ENCODE data around the gene GPX8.

GPX8 gene, protein sequence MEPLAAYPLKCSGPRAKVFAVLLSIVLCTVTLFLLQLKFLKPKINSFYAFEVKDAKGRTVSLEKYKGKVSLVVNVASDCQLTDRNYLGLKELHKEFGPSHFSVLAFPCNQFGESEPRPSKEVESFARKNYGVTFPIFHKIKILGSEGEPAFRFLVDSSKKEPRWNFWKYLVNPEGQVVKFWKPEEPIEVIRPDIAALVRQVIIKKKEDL

GRCh38 chr5:55159763-55160492, at the start of gene GPX8:
Gene GPX8 (plus strand): TSS chr5:55160171. CDS start chr5:55160193, 22 bp downstream.
- in situ Hi-C loops (cut with HindIII; ENCODE audit: low pct_ligation_motif_present, low pct_unique_long_range_greater_than_20kb, low sequenced_read_pairs): no loop called here
- DNase-seq: peak; percentile 86

- no peak for DNase-seq
- in situ Hi-C loops (cut with HindIII; ENCODE audit: low pct_ligation_motif_present, low pct_unique_long_range_greater_than_20kb, low sequenced_read_pairs): no loop called here
Observed at GRCh38 chr5:55110217-55110616, 49.8 kb upstream of the GPX8 start.

DNA sequence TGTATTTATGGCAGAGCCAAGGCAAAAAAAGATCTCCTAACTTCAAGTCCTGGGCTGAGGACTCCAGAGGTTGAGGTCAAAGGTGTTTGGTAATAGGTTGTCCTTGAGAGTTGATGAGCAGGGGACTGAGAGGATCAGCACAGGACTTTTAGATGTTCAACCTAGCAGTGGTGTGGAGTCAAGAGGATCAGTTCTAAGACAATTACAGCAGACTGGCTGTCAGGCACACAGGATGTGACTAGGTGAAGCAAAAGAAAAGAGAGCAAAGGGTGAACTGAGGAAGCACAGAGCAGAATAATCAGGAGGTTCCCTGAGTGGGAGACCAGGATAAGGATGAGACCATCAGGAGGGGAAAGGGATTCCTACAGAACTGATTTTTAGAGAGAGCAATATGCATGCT, 46.6 kb upstream of the GPX8 start:
- in situ Hi-C loops (cut with HindIII; ENCODE audit: low pct_ligation_motif_present, low pct_unique_long_range_greater_than_20kb, low sequenced_read_pairs): no loop called here
- no peak for DNase-seq

- DNase-seq: no peak
- in situ Hi-C loops (cut with HindIII; ENCODE audit: low pct_ligation_motif_present, low pct_unique_long_range_greater_than_20kb, low sequenced_read_pairs): no loop called here
Observed at GRCh38 chr5:55114061-55114460, 45.9 kb upstream of the GPX8 start.

- no peak for DNase-seq
- in situ Hi-C loops (cut with HindIII; ENCODE audit: low pct_ligation_motif_present, low pct_unique_long_range_greater_than_20kb, low sequenced_read_pairs): no loop called here
Observed at GRCh38 chr5:55123365-55123764, 36.6 kb upstream of the GPX8 start.

- no peak for DNase-seq
- in situ Hi-C loops (cut with HindIII; ENCODE audit: low pct_ligation_motif_present, low pct_unique_long_range_greater_than_20kb, low sequenced_read_pairs): no loop called here
Observed at GRCh38 chr5:55134053-55134722, 25.8 kb upstream of the GPX8 start.

DNA sequence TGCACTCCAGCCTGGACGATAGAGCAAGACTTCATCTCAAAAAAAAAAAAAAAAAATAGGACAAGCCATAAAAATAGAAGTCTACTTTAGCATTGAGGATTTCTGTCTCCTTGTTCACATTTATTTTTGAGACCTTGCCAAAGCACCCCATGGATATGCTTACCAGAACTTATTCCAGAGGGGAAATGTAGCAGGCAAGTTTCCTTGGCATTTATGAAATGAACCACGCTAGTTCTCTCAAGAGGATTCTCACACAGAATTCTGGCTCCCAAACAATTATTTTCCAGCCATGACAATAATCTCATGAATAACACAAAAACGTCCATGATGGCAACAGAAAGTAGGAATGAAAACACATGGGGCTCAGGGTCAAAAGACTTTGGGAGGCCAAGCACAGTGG, 23.4 kb upstream of the GPX8 start:
- in situ Hi-C loops (cut with HindIII; ENCODE audit: low pct_ligation_motif_present, low pct_unique_long_range_greater_than_20kb, low sequenced_read_pairs): no loop called here
- DNase-seq: no peak

- in situ Hi-C loops (cut with HindIII; ENCODE audit: low pct_ligation_motif_present, low pct_unique_long_range_greater_than_20kb, low sequenced_read_pairs): no loop called here
- DNase-seq: no peak
Observed at GRCh38 chr5:55140908-55141665, 18.9 kb upstream of the GPX8 start.

DNA sequence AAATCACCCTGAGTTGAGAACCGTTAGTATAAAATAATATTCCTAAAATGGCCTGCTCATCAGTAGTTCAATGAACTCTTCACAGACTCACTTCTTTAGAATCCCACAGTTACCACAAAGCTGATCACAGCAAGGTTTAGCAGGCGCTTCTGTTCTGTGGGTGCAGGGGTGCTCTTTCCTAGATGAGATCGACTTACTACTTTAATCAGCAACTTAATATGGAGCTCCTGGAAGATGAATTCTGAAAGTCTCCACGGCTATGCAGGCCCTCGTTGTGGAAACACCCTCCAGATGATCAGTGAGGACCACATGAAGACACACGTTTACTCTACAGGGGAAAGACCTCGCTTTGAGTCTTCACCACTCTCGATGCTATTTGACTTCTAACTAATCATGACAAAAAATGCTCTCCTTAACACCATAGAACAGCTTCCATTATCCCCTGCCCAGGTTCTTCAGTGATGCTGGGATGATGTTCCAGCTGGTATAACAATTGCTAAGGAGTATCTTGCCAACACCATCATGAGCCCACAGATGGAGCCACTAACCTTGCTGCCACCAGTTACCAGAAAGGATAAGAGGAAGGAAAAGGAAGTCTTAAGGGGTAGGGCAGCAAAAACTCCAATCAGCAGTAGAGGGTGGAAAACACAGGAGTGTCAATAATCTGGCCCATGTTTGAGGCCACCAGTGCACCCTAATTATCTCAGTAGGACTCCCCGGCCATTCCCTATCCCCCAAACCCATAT, 17.9 kb upstream of the GPX8 start:
- DNase-seq: no peak
- in situ Hi-C loops (cut with HindIII; ENCODE audit: low pct_ligation_motif_present, low pct_unique_long_range_greater_than_20kb, low sequenced_read_pairs): no loop called here

DNA sequence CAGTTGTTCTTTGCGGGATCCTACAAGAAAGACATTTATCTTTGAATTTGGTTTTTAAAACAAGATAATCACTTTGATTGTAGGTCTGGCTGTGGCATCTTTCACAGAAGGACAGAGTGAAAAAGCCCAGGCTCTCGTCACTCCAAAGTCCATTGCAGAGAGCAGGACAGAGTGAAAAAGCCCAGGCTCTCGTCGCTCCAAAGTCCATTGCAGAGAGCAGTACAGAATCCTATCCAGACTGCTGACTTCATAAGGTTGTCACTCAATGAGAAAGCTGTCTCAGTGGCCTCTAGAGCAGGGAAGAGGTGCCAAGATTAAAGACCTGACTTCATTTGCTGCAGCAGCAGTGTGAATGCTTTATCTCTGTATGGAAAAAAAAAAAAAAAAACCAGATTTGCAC, 16.3 kb upstream of the GPX8 start:
- in situ Hi-C loops (cut with HindIII; ENCODE audit: low pct_ligation_motif_present, low pct_unique_long_range_greater_than_20kb, low sequenced_read_pairs): no loop called here
- no peak for DNase-seq

- in situ Hi-C loops (cut with HindIII; ENCODE audit: low pct_ligation_motif_present, low pct_unique_long_range_greater_than_20kb, low sequenced_read_pairs): no loop called here
- no peak for DNase-seq
Observed at GRCh38 chr5:55146080-55146479, 13.9 kb upstream of the GPX8 start.

DNA sequence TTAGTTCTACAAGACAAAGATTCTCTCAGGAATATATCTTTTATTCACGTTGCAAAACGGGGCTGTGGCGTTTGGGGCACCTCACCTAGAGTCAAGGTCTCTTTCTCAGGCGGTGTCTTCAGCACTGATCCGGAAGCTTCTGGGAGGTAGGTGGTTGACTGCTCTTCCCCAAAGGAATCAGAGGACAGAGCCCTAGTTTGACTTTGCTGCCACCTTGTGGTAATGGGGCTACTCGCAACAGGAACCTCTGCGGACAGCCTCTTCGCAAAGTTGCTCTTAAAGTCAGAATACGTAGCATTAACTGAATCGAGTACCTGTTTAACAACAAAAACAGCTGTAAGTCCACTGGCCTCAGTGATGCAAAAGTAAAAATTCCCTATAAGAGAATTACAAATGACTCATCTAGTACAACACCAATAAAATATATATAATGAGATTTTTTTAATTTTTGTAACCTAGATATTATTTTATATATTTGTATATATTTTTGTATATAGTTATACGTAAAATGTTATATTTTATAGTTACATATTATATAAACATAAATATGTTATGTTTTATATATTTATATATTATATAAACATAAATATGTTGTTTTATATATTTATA, 13.3 kb upstream of the GPX8 start:
- in situ Hi-C loops (cut with HindIII; ENCODE audit: low pct_ligation_motif_present, low pct_unique_long_range_greater_than_20kb, low sequenced_read_pairs): no loop called here
- peak; percentile 77 for DNase-seq

DNA sequence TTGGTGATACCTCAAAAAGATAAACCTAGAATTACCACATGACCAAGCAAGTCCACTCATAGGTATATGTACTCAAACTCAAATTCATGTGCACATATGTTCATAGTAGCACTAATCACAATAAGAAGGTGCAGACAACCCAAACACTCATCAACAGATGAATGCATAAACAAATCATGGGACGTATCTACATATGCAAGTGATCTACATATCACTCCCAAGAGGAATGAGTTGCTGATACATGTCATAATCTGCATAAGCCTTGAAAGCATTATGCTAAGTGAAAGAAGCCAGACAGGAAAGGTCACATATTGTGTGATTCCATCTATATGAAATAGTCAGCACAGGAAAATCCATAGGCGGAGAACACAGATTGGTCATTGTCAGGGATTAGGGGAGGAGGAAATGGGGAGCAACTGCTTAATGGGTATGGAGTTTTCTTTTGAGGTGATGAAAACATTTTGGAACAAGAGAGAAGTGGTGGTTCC, 10.6 kb upstream of the GPX8 start:
- no peak for DNase-seq
- in situ Hi-C loops (cut with HindIII; ENCODE audit: low pct_ligation_motif_present, low pct_unique_long_range_greater_than_20kb, low sequenced_read_pairs): no loop called here

DNA sequence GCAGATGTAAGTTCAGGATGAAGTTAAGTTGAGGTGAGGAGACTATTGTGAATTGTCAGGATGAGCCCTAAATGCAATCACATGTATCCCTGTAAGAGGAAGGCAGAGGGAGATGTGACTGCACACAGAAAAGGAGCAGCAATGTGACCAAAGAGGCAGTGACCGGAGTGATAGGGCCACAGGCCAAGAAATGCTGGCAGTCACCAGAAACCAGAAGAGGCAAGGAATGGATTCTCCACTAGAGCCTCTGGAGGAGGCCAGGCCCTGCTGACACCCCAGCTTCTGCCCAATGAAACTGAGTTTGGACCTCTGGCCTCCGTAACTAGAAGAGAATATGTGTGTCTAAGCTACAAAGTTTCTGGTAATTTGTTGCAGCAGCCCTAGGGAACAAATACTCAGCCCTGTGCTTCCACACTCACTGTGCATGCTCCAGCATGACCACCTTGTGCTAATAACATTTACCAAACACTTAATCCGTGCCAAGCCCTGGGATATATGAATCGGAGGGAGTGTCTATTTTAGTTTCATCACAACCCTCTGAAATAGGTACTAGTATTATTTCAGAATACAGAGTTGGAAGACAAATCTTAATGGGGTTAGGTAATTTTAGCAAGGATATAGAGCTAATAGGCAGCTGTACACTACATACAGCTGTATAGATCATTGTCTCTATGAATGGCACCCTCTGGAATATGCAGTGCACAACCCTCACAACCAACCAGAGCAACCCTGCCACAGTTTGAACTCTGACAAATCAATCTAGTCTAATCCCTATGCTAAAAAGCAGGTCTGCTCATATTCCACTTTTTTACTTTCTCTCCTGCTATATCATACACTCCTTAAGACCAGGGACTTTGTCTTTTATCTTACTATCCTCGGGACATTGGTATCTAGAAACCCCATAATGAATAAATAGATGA, 7.8 kb upstream of the GPX8 start:
- in situ Hi-C loops (cut with HindIII; ENCODE audit: low pct_ligation_motif_present, low pct_unique_long_range_greater_than_20kb, low sequenced_read_pairs): no loop called here
- DNase-seq: no peak

- no peak for DNase-seq
- in situ Hi-C loops (cut with HindIII; ENCODE audit: low pct_ligation_motif_present, low pct_unique_long_range_greater_than_20kb, low sequenced_read_pairs): no loop called here
Observed at GRCh38 chr5:55154873-55155272, 5.1 kb upstream of the GPX8 start.

DNA sequence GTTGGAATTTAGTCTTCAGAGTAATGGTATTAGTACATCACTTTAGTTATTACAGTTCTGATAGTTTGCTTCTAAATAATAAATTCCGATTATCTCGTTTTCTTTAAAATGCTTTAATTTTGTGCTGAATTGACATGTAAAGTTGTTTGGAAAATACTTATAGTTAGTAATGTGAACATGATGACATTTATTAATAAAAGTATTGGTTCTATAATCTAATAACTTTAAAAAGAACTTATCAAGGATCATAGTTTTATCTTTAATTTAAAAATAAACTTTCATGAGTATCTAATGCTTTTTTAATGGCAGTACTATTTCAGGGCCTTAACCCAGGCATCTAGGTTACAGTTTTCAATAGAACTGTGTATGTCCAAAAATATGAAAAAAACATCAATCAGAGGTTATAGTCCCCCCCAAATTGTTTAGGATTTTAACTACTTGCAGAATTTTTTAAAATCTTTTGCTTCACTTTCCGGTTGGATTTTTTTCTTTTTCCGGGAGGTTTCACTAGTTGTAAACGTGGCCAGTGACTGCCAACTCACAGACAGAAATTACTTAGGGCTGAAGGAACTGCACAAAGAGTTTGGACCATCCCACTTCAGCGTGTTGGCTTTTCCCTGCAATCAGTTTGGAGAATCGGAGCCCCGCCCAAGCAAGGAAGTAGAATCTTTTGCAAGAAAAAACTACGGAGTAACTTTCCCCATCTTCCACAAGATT, 680 bp downstream of the GPX8 start:
- DNase-seq: peak; percentile 86
- in situ Hi-C loops (cut with HindIII; ENCODE audit: low pct_ligation_motif_present, low pct_unique_long_range_greater_than_20kb, low sequenced_read_pairs): no loop called here

DNA sequence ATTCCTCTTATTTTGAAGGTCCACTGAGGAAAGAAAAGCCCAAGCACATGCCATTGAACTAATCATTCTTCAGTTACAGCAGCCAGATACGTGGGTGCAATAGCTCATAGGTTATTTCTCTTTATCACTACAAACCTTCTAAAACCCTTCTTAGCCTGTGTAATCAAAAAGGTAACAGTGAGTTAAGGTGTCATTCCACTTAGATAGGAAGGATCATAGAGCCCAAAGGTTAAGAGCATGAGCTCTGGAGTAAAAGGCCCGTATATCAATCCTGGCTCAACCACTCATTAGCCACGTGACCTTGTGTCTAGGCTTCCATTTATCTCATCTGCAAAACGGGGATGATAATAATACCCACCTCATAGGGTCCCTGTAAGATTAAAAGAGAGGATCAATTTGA, 2.7 kb downstream of the GPX8 start:
- in situ Hi-C loops (cut with HindIII; ENCODE audit: low pct_ligation_motif_present, low pct_unique_long_range_greater_than_20kb, low sequenced_read_pairs): no loop called here
- no peak for DNase-seq

All from ACHN (cell line).